ENCODE data around the gene RAB40C.

GRCh38 chr16:668519-669171, 78.8 kb downstream of the RAB40C start:
- TF ChIP-seq ATF1 (CRISPR knock-in tag; IDR thresholded peaks at IDR 0.05): no peak
- no peak for TF ChIP-seq MAX (CRISPR knock-in tag; IDR thresholded peaks at IDR 0.05)
- no peak for TF ChIP-seq CTCF (IDR thresholded peaks at IDR 0.05)
- TF ChIP-seq RELA (CRISPR knock-in tag; IDR thresholded peaks at IDR 0.05; ENCODE audit: borderline replicate concordance): no peak
- TF ChIP-seq ZNF232 (CRISPR knock-in tag; IDR thresholded peaks at IDR 0.05): no peak
- TF ChIP-seq ATF3 (CRISPR knock-in tag; conservative IDR thresholded peaks at IDR 0.05): no peak
- no peak for TF ChIP-seq SMAD4 (CRISPR knock-in tag; IDR thresholded peaks at IDR 0.05)
- TF ChIP-seq ATF6 (CRISPR knock-in tag; IDR thresholded peaks at IDR 0.05): no peak
- TF ChIP-seq CREB1 (CRISPR knock-in tag; IDR thresholded peaks at IDR 0.05): no peak
- no peak for TF ChIP-seq NR3C1 (CRISPR knock-in tag; conservative IDR thresholded peaks at IDR 0.05; ENCODE audit: low read depth)
- no peak for TF ChIP-seq ZNF416 (CRISPR knock-in tag; IDR thresholded peaks at IDR 0.05)
- TF ChIP-seq NFE2L1 (CRISPR knock-in tag; IDR thresholded peaks at IDR 0.05): no peak

Data from WTC11 (cell line).